H1 (cell line): ENCODE measurements around the gene SMARCC1. TPM values are rescaled to one million over a fixed set of nuclear protein-coding genes. Genes with fewer than 3 reads are reported as not detected.

Experiments
- CTCF ChIA-PET: fragments of 300-600 bp; sonication (Branson Sonifier 250); formaldehyde crosslinking; loops from one replicate; lab custom pipeline; 2021; ENCODE audit not compliant: partially characterized antibody; lab: Charles Lee
- POLR2A ChIA-PET: fragments of 300-600 bp; sonication (Branson Sonifier 250); formaldehyde crosslinking; loops from one replicate; lab custom pipeline; 2021; ENCODE audit warnings: inconsistent platforms; ENCODE audit not compliant: partially characterized antibody; lab: Charles Lee
- DNase-seq, 2 experiments: peaks; one replicate each; pipeline versions ENCODE4 v3.0.0 to v3.0.0-alpha.2; 2010 to 2022; ENCODE audit warnings: low spot score in 2 of 2, low read depth in 1 of 2, mixed read lengths in 1 of 2
- FAIRE-seq: peaks from 2 replicates; lab custom pipeline; 2011; peaks lifted over from hg19 to GRCh38; lab: Jason Lieb, UNC
- H2AFZ ChIP-seq: 2 replicates; pipeline ENCODE4 v1.8.1; 2012; ENCODE audit warnings: low read length, inconsistent platforms
- H2AK5ac ChIP-seq: 2 replicates; pipeline ENCODE4 v1.6.1; 2013; ENCODE audit warnings: low read depth, low read length
- H2BK120ac ChIP-seq: replicated peaks from 2 replicates; pipeline ENCODE3; 2013; ENCODE audit warnings: low read depth, low read length, inconsistent platforms
- H2BK12ac ChIP-seq: 2 replicates; pipeline ENCODE4 v1.6.1; 2013; ENCODE audit warnings: low read depth, low read length
- H2BK15ac ChIP-seq: 2 replicates; pipeline ENCODE4 v1.6.1; 2013; ENCODE audit warnings: low read length
- H2BK20ac ChIP-seq: 2 replicates; pipeline ENCODE4 v1.6.1; 2013; ENCODE audit warnings: low read length
- H2BK5ac ChIP-seq: 2 replicates; pipeline ENCODE4 v1.6.1; 2013; ENCODE audit warnings: low read depth, low read length
- H3K14ac ChIP-seq: 2 replicates; pipeline ENCODE4 v1.6.1; 2013; ENCODE audit warnings: inconsistent platforms; ENCODE audit not compliant: insufficient read length
- H3K18ac ChIP-seq: 2 replicates; pipeline ENCODE4 v1.6.1; 2013; ENCODE audit warnings: low read length; ENCODE audit errors: extremely low read depth
- H3K23ac ChIP-seq: 2 replicates; pipeline ENCODE4 v1.6.1; 2013; ENCODE audit warnings: inconsistent platforms; ENCODE audit not compliant: insufficient read length
- H3K23me2 ChIP-seq: 2 replicates; pipeline ENCODE4 v1.6.1; 2013; ENCODE audit warnings: low read depth, low read length
- H3K27ac ChIP-seq: 2 replicates; pipeline ENCODE4 v1.6.1; 2011; ENCODE audit warnings: low read depth, low read length, inconsistent platforms
- H3K27me3 ChIP-seq, 4 experiments: replicated peaks in 1 of 4; 1 replicate in 1 of 4; 2 replicates in 3 of 4; pipeline versions ENCODE4 v1.6.1 to v1.8.1; 2011 to 2013; ENCODE audit warnings: low read length in 3 of 4, mild to moderate bottlenecking in 3 of 4, inconsistent platforms in 2 of 4, mixed read lengths in 2 of 4, moderate library complexity in 1 of 4; ENCODE audit not compliant: control insufficient read depth in 3 of 4, insufficient read depth in 3 of 4; ENCODE audit errors: extremely low read depth in 1 of 4
- H3K36me3 ChIP-seq, 4 experiments: 2 replicates each; pipeline versions ENCODE4 v1.6.1 to v1.8.1; 2011 to 2013; ENCODE audit warnings: mild to moderate bottlenecking in 4 of 4, low read length in 3 of 4, moderate library complexity in 2 of 4, control low read depth in 1 of 4, inconsistent platforms in 1 of 4; ENCODE audit not compliant: insufficient read depth in 4 of 4, control insufficient read depth in 2 of 4
- H3K4ac ChIP-seq: replicated peaks from 2 replicates; pipeline ENCODE3; 2013; ENCODE audit warnings: low read length, low read depth, mixed read lengths, inconsistent platforms; ENCODE audit not compliant: insufficient read length
- H3K4me1 ChIP-seq, 4 experiments: replicated peaks in 1 of 4; 1 replicate in 1 of 4; 2 replicates in 3 of 4; pipeline versions ENCODE4 v1.6.1 to v1.8.1; 2011 to 2013; ENCODE audit warnings: low read length in 3 of 4, inconsistent platforms in 2 of 4, mixed read lengths in 1 of 4; ENCODE audit not compliant: insufficient read depth in 4 of 4, control insufficient read depth in 3 of 4
- H3K4me2 ChIP-seq, 2 experiments: 2 replicates each; pipeline versions ENCODE4 v1.6.1 to v1.8.1; 2011 to 2013; ENCODE audit warnings: low read depth in 2 of 2, low read length in 2 of 2, control low read depth in 1 of 2, inconsistent platforms in 1 of 2, mild to moderate bottlenecking in 1 of 2; ENCODE audit not compliant: insufficient read depth in 1 of 2
- H3K4me3 ChIP-seq, 4 experiments: fragments of 200-600, 300-600 bp in 1 of 4; sonication (generic), shearing (Covaris generic), sonication (Bioruptor Twin) in 1 of 4; 2 replicates each; pipeline versions ENCODE4 v1.5.1 to v1.8.1; 2011 to 2016; ENCODE audit warnings: low read length in 4 of 4, low read depth in 3 of 4, control low read depth in 2 of 4, inconsistent platforms in 2 of 4, mild to moderate bottlenecking in 2 of 4, mixed read lengths in 1 of 4, moderate library complexity in 1 of 4; ENCODE audit not compliant: insufficient read depth in 2 of 4; ENCODE audit errors: extremely low read depth in 1 of 4
- H3K56ac ChIP-seq: replicated peaks from 2 replicates; pipeline ENCODE3; 2013; ENCODE audit warnings: low read depth, mild to moderate bottlenecking, mixed read lengths, low read length, inconsistent platforms; ENCODE audit not compliant: insufficient read length
- H3K79me1 ChIP-seq: 2 replicates; pipeline ENCODE4 v1.6.1; 2013; ENCODE audit warnings: low read depth, low read length, control low read depth
- H3K79me2 ChIP-seq, 2 experiments: 2 replicates each; pipeline versions ENCODE4 v1.6.1 to v1.8.1; 2012 to 2013; ENCODE audit warnings: low read length in 2 of 2, mild to moderate bottlenecking in 2 of 2, inconsistent platforms in 1 of 2; ENCODE audit not compliant: insufficient read depth in 2 of 2, control insufficient read depth in 1 of 2
- H3K9ac ChIP-seq, 4 experiments: replicated peaks in 1 of 4; 1 replicate in 1 of 4; 2 replicates in 3 of 4; pipeline versions ENCODE4 v1.6.1 to v1.8.1; 2011 to 2013; ENCODE audit warnings: low read depth in 3 of 4, low read length in 3 of 4, control low read depth in 2 of 4, mild to moderate bottlenecking in 2 of 4, moderate library complexity in 2 of 4, inconsistent platforms in 1 of 4; ENCODE audit errors: extremely low read depth in 1 of 4
- H3K9me3 ChIP-seq, 2 experiments: 2 replicates each; pipeline versions ENCODE4 v1.6.1 to v1.8.1; 2012 to 2013; ENCODE audit warnings: mild to moderate bottlenecking in 2 of 2, moderate library complexity in 2 of 2, control low read depth in 1 of 2, inconsistent platforms in 1 of 2, low read depth in 1 of 2, low read length in 1 of 2, mixed read lengths in 1 of 2; ENCODE audit not compliant: insufficient read depth in 2 of 2
- H4K20me1 ChIP-seq, 2 experiments: replicated peaks in 1 of 2; 2 replicates each; pipeline versions ENCODE3 to v1.8.1; 2011 to 2013; ENCODE audit warnings: inconsistent platforms in 2 of 2, low read length in 2 of 2, mild to moderate bottlenecking in 1 of 2; ENCODE audit not compliant: insufficient read depth in 2 of 2, control insufficient read depth in 1 of 2
- H4K5ac ChIP-seq: 2 replicates; pipeline ENCODE4 v1.6.1; 2013; ENCODE audit warnings: low read length, low read depth, mixed read lengths, inconsistent platforms; ENCODE audit not compliant: insufficient read length
- H4K8ac ChIP-seq: 2 replicates; pipeline ENCODE4 v1.8.0; 2013; ENCODE audit warnings: mild to moderate bottlenecking, moderate library complexity, low read length, inconsistent platforms; ENCODE audit not compliant: insufficient read depth; ENCODE audit errors: extremely low read depth
- H4K91ac ChIP-seq: replicated peaks from 2 replicates; pipeline ENCODE3; 2013; ENCODE audit warnings: low read length, mixed read lengths, inconsistent platforms; ENCODE audit not compliant: insufficient read length
- POLR2AphosphoS5 ChIP-seq: IDR thresholded peaks from 2 replicates; pipeline ENCODE4 v1.6.1; 2011; ENCODE audit warnings: low read depth, low read length
- POU5F1 ChIP-seq: IDR thresholded peaks from 2 replicates; pipeline ENCODE4 v1.6.1; 2011; ENCODE audit warnings: low read depth, mild to moderate bottlenecking, low read length, moderate library complexity
- WGBS, 2 experiments: shearing (Covaris generic) in 1 of 2; methylation state at CpG; one replicate each; pipeline versions ENCODE4 v1.1.6 to v1.1.7; 2013 to 2015; ENCODE audit warnings: low lambda C conversion rate in 2 of 2, mixed read lengths in 2 of 2, inconsistent platforms in 1 of 2, low coverage in 1 of 2, missing lambda C conversion rate in 1 of 2; ENCODE audit not compliant: insufficient replicate concordance in 2 of 2, insufficient coverage in 1 of 2, insufficient read length in 1 of 2; ENCODE audit errors: extremely low coverage in 1 of 2, missing lambda C conversion rate in 1 of 2; 5-methylcytosine and 5-hydroxymethylcytosine counted together
- polyA plus RNA-seq, 7 experiments: library from polyadenylated mRNA; depleted of rRNA in 3 of 7; stranded (reverse) in 5 of 7; unstranded in 2 of 7; fragments of >200 nt in 5 of 7; fragments of 200-250 nt in 2 of 7; gene quantifications; 1 replicate in 5 of 7; 2 replicates in 1 of 7; 4 replicates in 1 of 7; pipeline versions ENCODE4 v1.2.1 to v1.2.3, GENCODE V29; 2011 to 2013; ENCODE audit warnings: missing spikeins in 2 of 7, mixed read lengths in 2 of 7
- total RNA-seq: library from RNA; stranded (reverse); fragmentation: NEBNext Ultra II Directional; extraction: Animal tissue kit (Norgen Biotek cat#: 25700); gene quantifications from 2 replicates; pipeline ENCODE4 v1.2.1, GENCODE V29; 2021

Gene SMARCC1
- total and polyA plus RNA-seq, 2 of the 8 experiments (the other 6 are each of a cell fraction or from before 2014, with no cell fraction given): 64.1 to 335 TPM

DNA sequence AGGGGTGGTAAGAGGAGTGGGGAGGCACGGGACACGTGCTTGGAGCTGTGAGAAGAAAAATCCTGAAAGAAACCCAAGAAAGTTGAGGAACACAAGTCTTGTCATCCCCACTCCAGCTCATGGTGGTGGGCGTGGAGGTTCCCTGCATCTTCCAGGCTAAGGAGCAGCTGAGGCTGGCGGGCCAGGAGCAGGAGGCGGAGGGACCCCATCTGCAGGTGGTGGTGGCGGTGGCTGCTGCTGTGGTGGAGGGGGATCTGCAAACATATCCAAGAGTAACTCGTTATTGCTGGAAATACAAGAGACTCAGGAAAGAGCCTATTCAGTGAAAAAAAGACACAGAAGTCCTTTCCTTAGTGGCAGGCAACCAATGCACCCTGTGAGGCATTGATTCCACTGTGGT, 193.6 kb downstream of the SMARCC1 start:
- Histone ChIP-seq H3K14ac (no peak overlapping the region), H3K36me3 (peaks cover 23 to 65% (median 44%) of the 10 kb centered on the region in 4 experiments), H3K79me1 (no peaks in the 10 kb centered on the region; the same call in 1 of the 2 replicates), H4K5ac (no peak overlapping the region), H2AFZ (no peak overlapping the region), H2AK5ac (no peak overlapping the region), H3K4ac (no peak overlapping the region), H3K18ac (no peak overlapping the region), H2BK12ac (no peak overlapping the region), H4K8ac (no peak overlapping the region), H2BK20ac (no peak overlapping the region), H3K4me2 (no peak overlapping the region), H3K23ac (no peak overlapping the region), H4K91ac (no peak overlapping the region), H3K4me3 (no peak overlapping the region), H3K27me3 (no peaks in the 10 kb centered on the region), H4K20me1 (peaks cover 0 to 6% of the 10 kb centered on the region in 2 experiments), H3K27ac (no peak overlapping the region), H2BK5ac (no peak overlapping the region), H3K4me1 (peaks cover 0 to 4% (median 0%) of the 10 kb centered on the region in 4 experiments; a peak in 1 of 7 replicates), H3K23me2 (no peaks in the 10 kb centered on the region; the same call in 1 of the 2 replicates), H3K9ac (no peak overlapping the region), H2BK120ac (no peak overlapping the region), H3K79me2 (no peaks in the 10 kb centered on the region; a peak in 1 of 4 replicates), H3K9me3 (no peaks in the 10 kb centered on the region), H3K56ac (no peak overlapping the region), H2BK15ac (no peak overlapping the region)
- no peak for DNase-seq
- ChIA-PET POLR2A (interaction anchor here (1.7 to 2.3 kb wide), 2 partner anchors 13 to 28 kb away, joined by 4 to 6 read pairs; no protein-coding TSS in a partner anchor), CTCF (interaction anchor here (0.6 to 1.9 kb wide), 3 partner anchors 23 to 66 kb away, joined by 3 to 6 read pairs (median 3); no protein-coding TSS in a partner anchor)
- TF ChIP-seq POU5F1 (no peak), POLR2AphosphoS5 (0 out of 2 replicates have a peak, but pooled peaks have one; percentile 53)
- no peak for FAIRE-seq
- 93% methylated on average over 7 of the region's 7 CpGs; no CpG with 5 or more reads in 1 of the 2 experiments for WGBS, 2 experiments
